GM20431 (cell line): Measurements from ENCODE around the gene COL4A3.
"Not testable (repeated sequence)": the region's sequence is repeated elsewhere in the genome, so short reads cannot be mapped to it uniquely, and the experiment has no call there.

ENCODE experiments used
- in situ Hi-C: fragments of 300-500 bp; cut with MseI, MboI; formaldehyde crosslinking; loops from one replicate; pipeline ENCODE4 v1.15.0; 2020; ENCODE audit warnings: low sequenced_read_pairs; ENCODE audit not compliant: unreplicated experiment

Gene COL4A3

DNA sequence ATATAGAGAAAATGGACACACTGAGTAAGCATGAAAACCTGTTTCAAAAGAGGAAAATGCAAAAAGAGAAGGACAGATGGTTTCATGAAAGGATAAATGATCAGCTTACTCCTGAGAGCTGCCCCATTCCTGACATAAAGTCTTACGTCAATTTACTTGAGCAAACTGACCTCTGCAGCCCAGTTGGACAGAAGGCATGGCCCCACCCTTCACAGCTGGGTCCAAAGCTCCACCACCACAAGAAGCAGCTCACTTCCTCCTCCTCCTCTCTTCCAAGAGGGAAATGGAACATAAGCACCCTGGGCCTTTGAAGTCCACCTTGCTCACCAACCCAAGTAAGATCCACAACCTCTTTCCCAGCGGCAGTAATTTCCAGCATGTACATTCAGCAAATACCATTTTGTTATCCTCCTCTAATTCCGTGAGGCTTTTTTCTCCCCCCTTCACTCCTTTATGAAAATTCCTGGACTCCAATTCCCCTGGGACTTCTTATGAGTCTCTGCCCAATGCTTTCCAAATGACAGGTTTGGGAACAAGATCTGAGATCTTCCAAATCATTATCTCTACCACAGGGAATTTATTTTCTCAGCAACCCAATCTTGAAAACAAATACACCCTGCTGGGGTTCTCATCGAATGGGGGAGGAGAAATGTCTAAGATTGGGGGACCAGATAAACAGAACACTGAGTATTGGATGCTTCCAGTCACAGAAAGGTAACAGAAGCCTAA lies 10.5 kb upstream of the COL4A3 start:
- in situ Hi-C loops = no loop called here

DNA sequence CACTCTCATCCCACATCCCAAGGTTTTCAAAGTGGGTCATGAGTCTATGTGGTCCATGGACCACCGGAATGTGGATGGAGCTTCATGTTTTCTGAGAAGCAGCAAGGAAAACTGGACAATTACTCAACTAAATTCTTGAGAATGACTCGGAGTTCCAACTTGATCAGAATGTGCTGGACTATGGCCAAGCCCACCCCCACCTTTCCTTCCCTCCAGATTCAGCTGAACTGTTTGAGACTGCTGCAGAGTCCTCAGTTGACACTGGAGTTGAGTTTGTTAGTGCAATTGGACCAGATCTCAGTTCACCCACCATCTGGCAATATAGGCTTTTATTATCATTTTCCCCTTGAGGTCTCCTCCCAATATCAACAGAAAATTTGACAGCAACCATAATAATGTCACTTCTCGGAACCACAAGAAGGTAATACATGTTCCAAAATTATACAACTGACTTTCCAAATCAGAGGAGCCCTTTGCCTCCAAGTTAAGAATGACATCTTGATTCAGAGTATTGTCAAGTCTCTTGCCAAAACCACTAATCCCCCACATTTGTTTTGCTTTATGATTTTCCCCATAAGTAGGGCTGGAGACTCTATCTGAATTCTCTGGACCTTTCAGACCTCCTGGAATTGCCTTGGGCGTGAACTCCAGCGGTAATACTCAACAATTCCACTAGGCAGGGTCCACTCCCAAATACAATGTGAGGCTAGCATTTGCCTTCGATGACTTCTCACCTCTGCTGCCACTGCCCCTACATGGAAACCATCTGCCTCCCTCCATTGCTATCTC lies 9.2 kb upstream of the COL4A3 start:
- in situ Hi-C loops = no loop called here

DNA sequence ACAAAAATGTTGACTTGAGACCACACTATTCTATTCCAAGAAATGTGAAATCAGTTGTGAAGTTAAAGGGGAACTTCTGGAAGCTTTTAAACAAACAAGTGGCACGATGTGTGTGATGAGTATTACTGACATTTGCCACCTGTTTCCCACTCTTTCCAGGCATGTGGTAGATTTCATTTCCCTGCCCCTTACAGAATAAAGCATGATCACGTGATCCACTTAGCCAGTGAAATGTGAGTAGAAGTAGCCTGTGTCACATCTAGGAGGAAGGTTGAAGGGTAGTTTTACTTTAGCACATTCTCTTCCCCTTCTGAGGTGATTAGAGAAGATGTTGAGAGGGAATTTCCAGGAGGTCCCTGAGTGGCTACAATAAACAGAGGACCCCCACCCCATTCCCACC lies 4.3 kb upstream of the COL4A3 start:
- in situ Hi-C loops = no loop called here

DNA sequence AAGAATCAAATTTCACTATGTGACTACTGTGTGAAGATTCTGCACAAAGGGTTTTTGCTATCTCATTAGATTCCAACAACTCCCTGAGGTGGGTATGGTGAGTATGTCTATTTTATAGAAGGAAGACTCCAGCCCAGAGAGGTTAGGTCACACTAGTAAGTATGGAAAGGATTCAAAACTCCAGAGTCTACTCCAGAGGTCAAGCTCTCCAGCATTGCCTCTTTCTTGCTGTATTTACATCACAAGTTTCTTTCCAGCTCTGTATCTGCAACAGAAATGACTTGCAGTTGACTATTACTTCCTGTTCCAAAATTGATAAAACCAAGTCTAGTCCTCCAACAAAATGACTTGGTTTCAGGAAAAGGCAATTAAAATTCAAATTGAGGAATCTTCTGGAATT lies 2.5 kb upstream of the COL4A3 start:
- in situ Hi-C loops = no loop called here

DNA sequence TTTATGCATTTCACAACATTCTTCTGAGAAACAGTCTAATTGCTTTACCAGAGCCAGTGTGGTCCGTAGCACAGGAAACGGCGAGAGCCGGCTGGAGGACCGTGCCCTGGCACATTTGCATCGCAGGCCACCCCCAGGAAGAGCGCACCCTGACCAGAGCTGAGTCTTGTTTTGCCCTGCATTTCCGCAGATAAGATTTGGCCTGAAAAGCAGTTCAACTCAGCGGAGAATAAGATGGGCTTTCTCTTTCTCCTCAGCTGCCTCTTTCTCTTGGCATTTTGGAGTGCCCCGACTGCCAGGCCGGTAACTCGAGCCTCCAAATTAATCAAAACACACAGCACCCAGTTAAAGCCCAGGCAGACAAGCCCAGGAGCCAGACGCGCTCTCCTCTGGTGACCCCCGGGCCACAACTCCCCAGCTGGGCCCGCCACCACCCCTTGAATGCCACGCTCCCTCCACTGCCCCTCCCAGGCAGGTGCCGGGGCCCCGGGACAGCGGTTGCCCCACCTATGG lies 883 bp upstream of the COL4A3 start:
- in situ Hi-C loops = no loop called here

DNA sequence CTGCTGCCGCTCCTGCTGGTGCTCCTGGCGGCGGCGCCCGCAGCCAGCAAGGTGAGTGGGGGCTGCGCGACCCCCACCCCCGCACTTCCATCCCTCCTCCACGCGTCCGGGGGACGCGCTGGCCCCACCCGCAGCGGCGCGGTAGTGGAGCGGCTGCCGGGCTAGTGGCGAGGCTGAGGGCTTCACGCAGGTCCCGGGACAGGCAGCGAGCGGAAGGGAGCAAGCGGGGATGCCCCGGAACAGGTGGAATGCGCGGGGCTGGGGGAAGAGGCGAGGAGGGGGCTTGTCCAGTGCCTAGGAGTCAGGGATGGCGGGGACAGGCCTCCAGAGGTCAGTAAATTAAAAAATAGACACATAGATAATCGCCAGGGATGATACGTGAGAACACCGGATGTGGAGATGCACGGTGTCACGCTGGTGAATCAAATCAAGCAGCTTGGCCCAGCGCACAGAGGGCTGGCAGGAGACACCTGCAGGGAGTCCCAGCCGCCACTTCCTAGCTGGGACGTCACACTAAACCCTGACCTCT lies 403 bp downstream of the COL4A3 start:
- in situ Hi-C loops = no loop called here

DNA sequence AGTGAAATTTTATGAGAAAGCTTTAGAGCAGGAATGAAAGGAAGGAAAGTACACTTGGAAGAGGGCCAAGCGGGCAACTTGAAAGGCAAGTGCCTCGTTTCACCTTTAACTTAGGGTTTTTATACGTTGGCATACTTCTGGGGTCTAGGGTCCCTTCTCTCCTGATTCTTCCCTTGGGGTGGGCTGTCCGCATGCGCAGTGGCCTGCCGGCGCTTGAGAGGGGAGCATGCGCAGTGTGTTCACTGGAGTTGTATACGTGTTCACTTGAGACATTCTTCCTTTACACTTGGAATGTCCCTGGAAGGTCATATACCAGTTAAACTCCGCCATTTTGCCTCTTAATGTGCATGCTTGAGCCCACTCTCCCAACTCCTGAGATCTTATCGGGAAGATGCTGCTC lies 7.4 kb downstream of the COL4A3 start:
- in situ Hi-C loops = not testable (repeated sequence)

DNA sequence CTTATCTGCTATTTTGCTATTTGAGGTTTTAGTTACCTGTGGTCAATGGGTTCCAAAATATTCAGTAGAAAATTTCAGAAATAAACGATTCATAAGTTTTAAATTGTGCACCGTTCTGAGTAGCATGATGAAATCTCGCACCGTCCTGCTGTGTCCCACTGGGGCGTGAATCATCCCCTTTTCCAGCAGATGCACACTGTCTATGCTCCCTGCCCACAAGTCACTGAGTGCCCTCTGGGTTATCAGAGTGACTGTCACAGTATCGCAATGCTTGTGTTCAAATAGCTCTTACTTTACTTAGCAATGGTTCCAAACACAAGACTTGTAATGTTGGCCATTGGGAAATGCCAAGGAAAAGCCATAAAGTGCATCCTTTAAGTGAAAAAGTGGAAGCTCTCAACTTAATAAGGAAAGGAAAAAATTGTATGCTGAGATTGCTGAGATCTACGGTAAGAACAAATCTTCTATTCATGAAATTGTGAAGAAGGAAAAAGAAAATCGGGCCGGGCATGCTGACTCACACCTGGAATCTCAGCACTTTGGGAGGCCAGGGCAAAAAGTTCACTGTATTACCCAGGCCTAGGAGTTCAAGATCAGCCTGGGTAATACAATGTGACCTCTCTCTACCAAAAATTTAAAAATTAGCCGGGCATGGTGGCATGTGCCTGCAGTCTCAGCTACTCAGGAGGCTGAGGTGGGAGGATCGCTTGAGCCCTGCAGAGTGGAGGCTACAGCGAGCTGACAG lies 13.3 kb downstream of the COL4A3 start:
- in situ Hi-C loops = no loop called here

DNA sequence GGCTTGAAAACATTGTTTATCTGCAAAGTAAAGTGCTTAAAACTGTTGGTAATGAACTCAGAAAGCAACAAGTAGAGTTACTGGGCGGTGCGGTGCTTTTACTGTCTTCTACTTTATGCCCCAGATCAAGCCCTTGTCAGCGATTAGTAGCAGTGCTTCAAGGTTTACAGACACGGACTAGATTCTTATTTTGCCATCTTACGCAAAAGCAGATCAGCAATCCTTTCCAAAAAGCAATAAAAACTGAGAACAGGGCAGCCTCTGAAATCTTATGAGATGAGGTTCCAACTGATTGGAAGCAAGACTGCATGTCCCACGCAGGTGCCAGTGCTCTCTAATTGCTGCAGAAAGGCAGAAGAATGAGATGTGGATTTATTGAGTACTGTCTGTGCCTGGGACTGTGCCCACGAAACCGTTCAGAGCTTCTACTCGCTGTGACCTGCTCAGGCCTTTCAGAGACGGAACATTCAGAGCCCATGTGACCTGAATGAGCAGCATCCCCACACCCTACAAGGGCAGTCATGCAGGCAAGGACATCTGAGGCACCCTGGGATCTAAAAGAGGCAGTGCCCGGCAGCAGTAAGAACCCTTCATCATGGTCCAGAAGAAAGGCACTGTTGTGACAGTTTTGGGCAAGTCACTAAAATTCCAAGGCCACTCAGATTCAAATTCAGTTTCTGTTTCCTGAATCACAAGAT lies 15.7 kb downstream of the COL4A3 start:
- in situ Hi-C loops = no loop called here

DNA sequence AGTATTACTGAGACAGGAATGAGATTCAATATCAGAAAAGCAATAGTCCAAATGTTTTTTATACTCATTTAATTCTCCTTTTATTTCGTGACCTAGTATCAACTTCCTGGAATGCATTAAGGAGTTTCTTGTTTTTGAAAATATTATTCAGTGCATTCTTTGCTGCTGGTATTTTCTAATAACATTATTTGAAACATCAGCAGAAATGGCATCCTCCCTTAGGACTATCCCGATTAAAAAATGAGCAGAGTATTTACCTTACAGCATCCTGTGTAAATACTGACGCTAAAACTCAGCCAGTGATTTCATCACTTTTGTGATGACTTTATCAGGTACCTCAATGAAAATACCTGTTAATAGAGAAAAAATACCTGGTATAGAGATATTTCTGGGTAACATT lies 16.3 kb downstream of the COL4A3 start:
- in situ Hi-C loops = no loop called here

DNA sequence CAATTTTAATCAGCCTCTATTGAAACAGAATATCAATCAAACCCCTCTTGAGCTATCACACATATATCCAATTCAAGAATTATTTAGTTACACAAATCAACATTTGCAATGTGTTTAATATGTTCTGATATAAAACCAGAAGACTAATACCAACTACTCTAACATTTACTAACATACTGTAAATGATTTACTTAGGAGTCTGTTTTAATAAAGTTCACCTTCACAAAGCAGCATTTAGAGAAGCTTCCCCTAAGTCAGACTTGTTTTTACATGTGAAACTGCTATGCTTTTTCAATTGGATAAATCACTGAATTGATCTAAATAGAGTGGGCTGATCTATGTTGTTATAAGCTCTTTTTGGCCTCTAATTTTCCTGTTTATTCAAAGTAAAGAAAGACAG lies 18.3 kb downstream of the COL4A3 start:
- in situ Hi-C loops = no loop called here

DNA sequence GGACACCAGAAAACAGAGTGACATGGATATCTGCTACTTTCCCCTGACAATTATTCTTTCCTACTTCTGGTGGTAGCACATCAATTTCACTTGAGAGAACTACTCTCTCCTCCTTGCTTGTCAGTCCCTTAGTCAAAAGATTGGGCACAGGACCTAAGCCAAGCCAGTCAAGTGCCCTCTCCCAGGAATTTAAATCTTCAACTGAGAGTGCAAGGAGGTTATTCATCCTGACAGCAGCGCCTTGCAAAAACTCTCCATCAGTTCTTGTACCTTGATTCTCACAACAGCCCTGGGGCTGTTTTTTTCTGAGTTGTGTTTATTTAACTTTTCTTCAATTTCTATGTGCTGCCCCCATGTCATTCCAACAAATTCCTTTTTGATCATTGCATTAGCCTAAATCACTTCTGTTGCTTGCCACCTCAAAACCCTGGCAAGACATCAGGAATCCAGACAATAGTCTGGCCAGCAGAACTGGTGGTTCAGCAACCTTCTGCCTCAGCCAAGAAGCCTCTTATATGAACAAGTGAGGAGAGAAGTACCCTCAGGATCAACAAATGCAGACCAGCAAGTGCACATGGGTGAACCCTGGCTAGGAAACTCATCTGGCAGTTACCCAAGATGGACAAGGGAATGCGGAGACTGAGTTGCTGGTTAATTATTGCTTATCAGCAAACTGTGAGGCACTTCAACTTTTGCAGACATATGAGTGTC lies 19.4 kb downstream of the COL4A3 start:
- in situ Hi-C loops = no loop called here

DNA sequence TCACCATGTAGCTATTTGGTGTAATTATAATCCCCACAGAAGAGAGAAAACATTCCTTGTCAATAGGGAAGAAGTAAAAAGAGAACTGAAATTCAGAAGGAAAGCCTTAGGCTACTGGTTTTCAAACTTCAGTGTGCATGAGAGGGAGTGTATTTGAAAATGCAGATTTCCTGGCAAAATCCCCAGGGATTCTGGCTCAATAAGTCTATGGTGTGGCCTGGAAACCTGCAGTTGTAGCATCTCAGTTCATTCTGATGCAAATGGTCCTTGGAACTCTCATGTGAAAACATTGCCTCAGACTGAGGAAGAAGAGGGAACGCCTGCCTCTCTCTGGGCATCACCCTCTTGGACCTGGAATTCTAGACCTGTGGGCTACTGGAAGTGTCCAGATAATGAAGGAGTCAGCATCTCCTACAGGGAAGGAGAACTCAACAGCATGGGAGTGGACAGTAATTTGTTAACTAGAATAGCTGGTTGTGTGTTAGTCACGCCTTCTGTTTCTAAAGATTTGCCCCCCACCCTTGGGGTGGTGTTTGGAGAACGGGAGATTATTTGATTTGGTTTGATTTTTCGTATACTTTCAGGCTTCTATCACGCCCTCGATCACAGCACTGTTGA lies 21.3 kb downstream of the COL4A3 start:
- in situ Hi-C loops = no loop called here

DNA sequence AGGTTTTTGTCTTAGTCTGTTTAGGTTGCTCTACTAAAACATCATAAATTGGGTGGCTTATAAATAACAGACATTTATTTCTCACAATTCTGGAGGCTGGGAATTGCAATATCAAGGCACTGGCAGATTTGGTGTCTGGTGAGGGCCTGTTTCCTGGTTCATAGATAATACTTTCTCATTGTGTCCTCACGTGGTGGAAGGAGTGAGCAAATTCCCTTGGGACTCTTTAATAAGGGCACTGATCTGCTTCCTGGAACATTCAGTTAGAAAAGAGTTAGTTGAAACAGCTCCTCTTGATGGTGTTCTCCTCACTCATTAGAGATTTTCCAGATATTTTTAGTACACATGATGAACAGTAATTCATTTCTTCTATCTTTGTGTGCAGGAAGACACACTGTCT lies 22.3 kb downstream of the COL4A3 start:
- in situ Hi-C loops = no loop called here

DNA sequence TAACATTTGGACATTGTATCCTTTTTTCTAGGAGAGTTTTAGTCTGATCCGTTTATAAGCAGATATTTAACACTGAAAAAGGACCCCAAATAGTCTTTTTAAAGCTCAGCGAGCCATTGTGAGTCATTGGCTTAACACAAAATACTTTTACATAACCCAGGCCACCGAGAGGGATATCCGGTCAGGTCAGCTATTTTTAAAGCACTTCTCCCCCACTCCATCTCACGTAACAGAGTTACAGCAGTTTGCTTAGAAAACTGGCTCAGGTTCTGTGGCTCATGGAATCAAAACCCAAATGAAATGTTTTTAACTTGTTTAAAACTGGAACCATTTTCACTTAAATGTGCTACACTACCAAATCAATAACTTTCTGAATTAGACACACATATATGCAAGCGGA lies 23.9 kb downstream of the COL4A3 start:
- in situ Hi-C loops = no loop called here

DNA sequence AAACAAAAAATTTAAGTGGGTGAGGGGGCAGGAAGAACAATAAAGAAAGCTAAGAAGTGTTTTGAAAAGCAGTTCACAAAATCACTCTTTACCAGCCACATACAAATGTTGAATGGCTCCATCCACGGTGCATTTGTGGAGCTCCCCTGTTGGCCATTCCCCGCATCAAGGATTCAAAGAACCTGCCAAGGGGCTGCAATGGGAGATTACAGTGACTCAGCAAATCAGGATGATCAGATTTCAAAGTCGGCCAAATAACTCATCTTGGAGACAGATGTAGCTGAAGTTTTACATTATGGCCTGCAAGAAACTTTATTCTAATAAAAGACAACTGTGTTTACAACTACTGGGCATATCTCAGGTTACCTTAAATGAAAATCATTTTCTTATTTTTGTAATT lies 26.9 kb downstream of the COL4A3 start:
- in situ Hi-C loops = no loop called here

DNA sequence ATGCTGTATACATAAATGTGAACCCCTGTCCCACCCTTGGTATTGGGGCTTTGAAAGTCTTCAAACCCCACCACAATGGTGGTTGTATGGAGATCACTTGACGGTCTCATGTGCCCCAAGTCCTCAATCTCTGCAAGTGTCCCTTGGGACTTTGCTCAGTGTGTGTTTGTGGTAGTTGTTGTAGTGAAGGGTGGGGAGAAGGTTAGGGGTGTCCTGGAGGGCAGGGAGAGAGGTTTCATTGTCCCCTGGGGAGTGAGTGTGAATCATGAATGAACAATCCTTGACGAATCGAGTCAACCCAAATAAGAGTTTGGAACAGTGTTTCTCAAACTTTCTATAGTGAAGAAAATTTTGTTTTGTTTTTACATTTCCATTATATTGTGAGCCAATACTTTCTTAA lies 28.1 kb downstream of the COL4A3 start:
- in situ Hi-C loops = no loop called here

DNA sequence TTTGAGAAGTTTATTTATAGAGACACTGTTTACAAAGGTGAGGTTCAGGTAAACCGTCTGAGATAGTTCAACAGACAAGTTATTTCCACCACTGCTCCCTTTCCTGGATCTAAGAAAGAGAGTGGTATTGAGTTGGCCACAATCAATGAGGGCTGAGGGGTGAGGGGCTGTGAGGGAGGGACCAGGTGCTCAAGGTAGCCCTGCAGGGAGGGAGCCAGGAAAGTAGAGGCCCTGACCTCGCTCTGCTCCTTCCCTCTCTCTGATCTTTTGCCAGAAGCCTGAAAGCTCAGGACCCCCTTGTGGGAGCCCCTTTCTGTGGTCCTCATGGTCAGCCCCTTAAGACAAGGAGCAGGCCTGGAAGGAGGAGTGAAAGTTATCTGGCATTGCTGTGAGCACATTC lies 29.8 kb downstream of the COL4A3 start:
- in situ Hi-C loops = no loop called here

DNA sequence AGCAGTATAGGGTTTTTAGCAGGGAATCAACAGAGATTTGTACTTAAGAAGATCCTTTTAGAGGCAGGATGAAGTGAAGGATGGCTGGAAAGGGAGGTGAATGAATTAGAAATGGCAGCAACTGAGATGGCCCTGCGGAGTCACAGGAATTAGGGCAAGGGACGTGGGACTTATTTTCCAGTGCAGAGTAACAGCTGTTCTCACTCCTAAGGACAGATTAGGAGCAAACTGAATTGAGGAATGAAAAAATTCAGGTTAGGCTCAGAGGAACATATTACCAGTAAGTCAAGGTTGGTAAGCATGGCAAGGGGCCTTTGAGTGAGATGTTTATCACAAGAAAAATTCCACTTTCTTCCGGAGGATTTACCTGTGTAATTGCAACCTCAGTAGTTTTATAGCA lies 34.4 kb downstream of the COL4A3 start:
- in situ Hi-C loops = no loop called here
